SK-N-SH (cell line): ENCODE data around the gene ZNF511. TPM values are rescaled to one million over a fixed set of nuclear protein-coding genes. Genes with fewer than 3 reads are reported as not detected.

Source experiments
- CTCF ChIA-PET: fragments of 300-600, 350-600 bp; formaldehyde crosslinking; extraction: SDS; loops from one replicate; lab custom pipeline; 2021; lab: Yijun Ruan, JAX
- POLR2A ChIA-PET: fragments of 350-600 bp; sonication (Branson Sonifier 250); formaldehyde crosslinking; extraction: SDS; loops from one replicate; lab custom pipeline; 2020; ENCODE audit warnings: antibody characterized with exemption, inconsistent platforms; lab: Yijun Ruan, JAX
- DNase-seq: peaks from one replicate; pipeline ENCODE4 v3.0.0; 2012
- H2AFZ ChIP-seq: fragments of 200-600 bp; sonication (generic); 2 replicates; pipeline ENCODE4 v1.8.1; 2016; ENCODE audit warnings: antibody characterized with exemption, mild to moderate bottlenecking, low read depth
- H3F3A ChIP-seq: fragments of 200-600 bp; sonication (generic); replicated peaks from 2 replicates; pipeline ENCODE3; 2016; ENCODE audit warnings: antibody characterized with exemption, mild to moderate bottlenecking; ENCODE audit not compliant: insufficient read depth
- H3K27ac ChIP-seq, 2 experiments: fragments of 200-500 bp in 1 of 2; fragments of 200-600 bp in 1 of 2; sonication (Bioruptor generic) in 1 of 2; sonication (generic), shearing (Covaris generic) in 1 of 2; 2 replicates each; pipeline versions ENCODE4 v1.5.1 to v1.6.1; 2014 to 2016; ENCODE audit warnings: low read depth in 2 of 2, inconsistent platforms in 1 of 2, low read length in 1 of 2, mild to moderate bottlenecking in 1 of 2, mixed read lengths in 1 of 2
- H3K27me3 ChIP-seq: fragments of 200-600 bp; sonication (generic), shearing (Covaris generic); 2 replicates; pipeline ENCODE4 v1.6.1; 2016; ENCODE audit warnings: mixed run types; ENCODE audit not compliant: insufficient read depth
- H3K36me3 ChIP-seq, 2 experiments: fragments of 200-500 bp in 1 of 2; fragments of 200-600 bp in 1 of 2; sonication (Bioruptor generic) in 1 of 2; sonication (generic) in 1 of 2; replicated peaks in 1 of 2; 2 replicates each; pipeline versions ENCODE3 to v1.5.1; 2014 to 2016; ENCODE audit warnings: low read length in 1 of 2, mild to moderate bottlenecking in 1 of 2; ENCODE audit not compliant: insufficient read depth in 2 of 2, control insufficient read depth in 1 of 2
- H3K4me1 ChIP-seq, 2 experiments: fragments of 200-500 bp in 1 of 2; fragments of 200-600 bp in 1 of 2; sonication (Bioruptor generic) in 1 of 2; sonication (generic), shearing (Covaris generic) in 1 of 2; 2 replicates each; pipeline versions ENCODE4 v1.5.1 to v1.6.1; 2014 to 2016; ENCODE audit warnings: low read depth in 1 of 2, low read length in 1 of 2, mixed run types in 1 of 2; ENCODE audit not compliant: insufficient read depth in 2 of 2, control insufficient read depth in 1 of 2
- H3K4me2 ChIP-seq: fragments of 200-600 bp; sonication (generic), shearing (Covaris generic); 2 replicates; pipeline ENCODE4 v1.6.1; 2017; ENCODE audit warnings: mixed run types
- H3K4me3 ChIP-seq, 2 experiments: fragments of 200-500 bp in 1 of 2; fragments of 200-600 bp in 1 of 2; sonication (Bioruptor generic) in 1 of 2; sonication (generic), shearing (Covaris generic) in 1 of 2; 2 replicates each; pipeline versions ENCODE4 v1.5.1 to v1.8.1; 2014 to 2016; ENCODE audit warnings: low read depth in 2 of 2, inconsistent platforms in 1 of 2, low read length in 1 of 2, mild to moderate bottlenecking in 1 of 2, mixed read lengths in 1 of 2, moderate library complexity in 1 of 2
- H3K79me2 ChIP-seq: fragments of 200-600 bp; sonication (generic); 2 replicates; pipeline ENCODE4 v1.8.1; 2017; ENCODE audit warnings: mild to moderate bottlenecking; ENCODE audit not compliant: insufficient read depth
- H3K9ac ChIP-seq: fragments of 200-600 bp; sonication (generic); 2 replicates; pipeline ENCODE4 v1.6.1; 2017; ENCODE audit warnings: mixed run types
- H3K9me2 ChIP-seq: fragments of 200-600 bp; sonication (generic); 2 replicates; pipeline ENCODE4 v1.6.1; 2017; ENCODE audit warnings: mixed run types
- H3K9me3 ChIP-seq: fragments of 200-600 bp; sonication (generic); 2 replicates; pipeline ENCODE4 v1.6.1; 2017; ENCODE audit warnings: mixed run types, mild to moderate bottlenecking, moderate library complexity
- H4K20me1 ChIP-seq: fragments of 200-600 bp; sonication (generic); 2 replicates; pipeline ENCODE4 v1.6.1; 2017; ENCODE audit warnings: mild to moderate bottlenecking, mixed run types; ENCODE audit not compliant: insufficient read depth
- ELF1 ChIP-seq: IDR thresholded peaks from 2 replicates; pipeline ENCODE4 v1.4.0; 2012
- EZH2phosphoT487 ChIP-seq: fragments of 200-600 bp; sonication (generic); IDR thresholded peaks from 2 replicates; pipeline ENCODE4 v1.6.1; 2017; ENCODE audit warnings: low read depth, mixed run types, mild to moderate bottlenecking, antibody characterized with exemption, moderate library complexity, borderline replicate concordance
- FOSL2 ChIP-seq: IDR thresholded peaks from 2 replicates; pipeline ENCODE4 v1.4.0; 2012; ENCODE audit warnings: low read depth, mild to moderate bottlenecking, moderate library complexity, borderline replicate concordance
- FOXM1 ChIP-seq: IDR thresholded peaks from 2 replicates; pipeline ENCODE4 v1.4.0; 2012; ENCODE audit warnings: low read depth, mild to moderate bottlenecking
- IRF3 ChIP-seq: fragments of 150-350 bp; IDR thresholded peaks from 2 replicates; pipeline ENCODE4 v1.6.1; 2016; ENCODE audit warnings: mild to moderate bottlenecking, low read depth, low read length
- JUND ChIP-seq: IDR thresholded peaks from 2 replicates; pipeline ENCODE4 v1.4.0; 2012
- MAX ChIP-seq: IDR thresholded peaks from 2 replicates; pipeline ENCODE4 v1.4.0; 2012; ENCODE audit warnings: low read depth
- MEF2A ChIP-seq: IDR thresholded peaks from 2 replicates; pipeline ENCODE4 v1.4.0; 2012; ENCODE audit warnings: low read depth, borderline replicate concordance
- MXI1 ChIP-seq: IDR thresholded peaks from 2 replicates; pipeline ENCODE4 v1.6.1; 2012; ENCODE audit warnings: mild to moderate bottlenecking, low read depth, low read length, improper control_type of control experiment
- RAD21 ChIP-seq: IDR thresholded peaks from 2 replicates; pipeline ENCODE4 v1.6.1; 2012; ENCODE audit warnings: mild to moderate bottlenecking, low read length
- RCOR1 ChIP-seq: fragments of 150-350 bp; IDR thresholded peaks from 2 replicates; pipeline ENCODE4 v1.6.1; 2017; ENCODE audit warnings: antibody characterized with exemption, low read length
- RFX5 ChIP-seq: IDR thresholded peaks from 2 replicates; pipeline ENCODE4 v1.6.1; 2012; ENCODE audit warnings: mild to moderate bottlenecking, improper control_type of control experiment, low read length
- TCF12 ChIP-seq: IDR thresholded peaks from 2 replicates; pipeline ENCODE4 v1.4.0; 2012
- TEAD4 ChIP-seq: IDR thresholded peaks from 2 replicates; pipeline ENCODE4 v1.4.0; 2012; ENCODE audit warnings: mild to moderate bottlenecking, borderline replicate concordance; ENCODE audit not compliant: insufficient read depth
- USF1 ChIP-seq: IDR thresholded peaks from 2 replicates; pipeline ENCODE4 v1.4.0; 2012; ENCODE audit warnings: low read depth, borderline replicate concordance
- YY1 ChIP-seq: IDR thresholded peaks from 2 replicates; pipeline ENCODE4 v1.4.0; 2012; ENCODE audit warnings: low read depth, mild to moderate bottlenecking
- WGBS: methylation state at CpG from one replicate; pipeline ENCODE4 v1.1.6; 2017; ENCODE audit warnings: low lambda C conversion rate; 5-methylcytosine and 5-hydroxymethylcytosine counted together
- polyA plus RNA-seq, 3 experiments: library from polyadenylated mRNA; depleted of rRNA; stranded (reverse); fragments of >200 nt; gene quantifications; 2 replicates each; pipeline ENCODE4 v1.2.3, GENCODE V29; 2012
- TF ChIP-seq, protein P1 (sequence below): IDR thresholded peaks from 2 replicates; pipeline ENCODE4 v1.4.0; 2012; ENCODE audit warnings: low read depth, borderline replicate concordance
- TF ChIP-seq, protein P2 (sequence below): IDR thresholded peaks from 2 replicates; pipeline ENCODE4; 2012
- TF ChIP-seq, protein P3 (sequence below): fragments of 150-350 bp; IDR thresholded peaks from 2 replicates; pipeline ENCODE4 v1.6.1; 2017; ENCODE audit warnings: antibody characterized with exemption, low read length, low read depth, borderline replicate concordance

The ZNF511 gene
- polyA plus RNA-seq, 1 of the 3 experiments (the other 2 are of a cell fraction) = 62.3 TPM

GRCh38 chr10:133281084-133281483, 27.6 kb upstream of the ZNF511 start (continued):
- TF ChIP-seq YY1 = no peak
- no peak for TF ChIP-seq FOXM1

GRCh38 chr10:133281628-133282372, 26.9 kb upstream of the ZNF511 start:
- CTCF ChIA-PET = interaction anchor here (0.8 to 1.6 kb wide), 3 partner anchors 11 to 48 kb away, joined by 3 read pairs; no protein-coding TSS in a partner anchor
- Histone ChIP-seq H3K4me1 (no peaks in the 10 kb centered on the region), H3F3A (no peaks in the 10 kb centered on the region), H4K20me1 (no peaks in the 10 kb centered on the region), H3K9me2 (no peaks in the 10 kb centered on the region), H3K27ac (no peak overlapping the region), H3K36me3 (peaks cover 7 to 72% of the 10 kb centered on the region in 2 experiments), H3K4me2 (no peak overlapping the region), H3K27me3 (no peaks in the 10 kb centered on the region), H2AFZ (no peak overlapping the region), H3K4me3 (no peak overlapping the region), H3K9ac (no peak overlapping the region), H3K9me3 (no peaks in the 10 kb centered on the region), H3K79me2 (no peaks in the 10 kb centered on the region)
- no peak for DNase-seq
- POLR2A ChIA-PET = no interaction called here
- TF ChIP-seq, protein P1, sequence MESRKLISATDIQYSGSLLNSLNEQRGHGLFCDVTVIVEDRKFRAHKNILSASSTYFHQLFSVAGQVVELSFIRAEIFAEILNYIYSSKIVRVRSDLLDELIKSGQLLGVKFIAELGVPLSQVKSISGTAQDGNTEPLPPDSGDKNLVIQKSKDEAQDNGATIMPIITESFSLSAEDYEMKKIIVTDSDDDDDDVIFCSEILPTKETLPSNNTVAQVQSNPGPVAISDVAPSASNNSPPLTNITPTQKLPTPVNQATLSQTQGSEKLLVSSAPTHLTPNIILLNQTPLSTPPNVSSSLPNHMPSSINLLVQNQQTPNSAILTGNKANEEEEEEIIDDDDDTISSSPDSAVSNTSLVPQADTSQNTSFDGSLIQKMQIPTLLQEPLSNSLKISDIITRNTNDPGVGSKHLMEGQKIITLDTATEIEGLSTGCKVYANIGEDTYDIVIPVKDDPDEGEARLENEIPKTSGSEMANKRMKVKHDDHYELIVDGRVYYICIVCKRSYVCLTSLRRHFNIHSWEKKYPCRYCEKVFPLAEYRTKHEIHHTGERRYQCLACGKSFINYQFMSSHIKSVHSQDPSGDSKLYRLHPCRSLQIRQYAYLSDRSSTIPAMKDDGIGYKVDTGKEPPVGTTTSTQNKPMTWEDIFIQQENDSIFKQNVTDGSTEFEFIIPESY = no peak
- 95% methylated on average over 28 of the region's 38 CpGs for WGBS

DNA sequence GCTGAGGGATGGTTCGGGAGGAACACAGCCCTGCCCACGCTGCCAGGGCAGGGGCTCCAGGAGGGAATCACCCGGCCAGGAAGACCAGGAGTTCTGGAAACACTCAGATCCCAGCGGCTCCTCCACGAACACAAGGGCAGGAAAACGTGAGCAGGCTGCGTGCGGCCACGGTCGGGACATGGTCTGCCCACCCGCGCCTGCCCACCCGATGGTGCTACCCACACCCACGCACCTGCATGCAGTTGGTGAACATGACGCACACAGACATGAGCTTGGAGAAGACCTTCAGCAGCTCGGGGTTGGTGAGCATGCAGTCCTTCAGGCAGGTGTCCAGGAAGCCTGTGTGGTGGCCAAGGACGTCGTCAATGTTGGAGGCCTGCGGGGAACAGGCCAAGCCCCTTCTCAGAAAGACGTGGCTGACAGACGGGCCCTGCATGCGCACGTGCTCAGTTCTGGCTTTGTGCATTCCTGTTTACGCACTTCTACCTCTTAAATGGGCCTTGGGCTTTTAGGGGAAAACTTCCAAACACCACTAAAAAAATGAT, 25.8 kb upstream of the ZNF511 start:
- no peaks in the 10 kb centered on the region for H3F3A ChIP-seq
- WGBS = 96% methylated on average over 11 of the region's 24 CpGs
- DNase-seq = no peak
- H3K9ac ChIP-seq = no peak overlapping the region
- no peaks in the 10 kb centered on the region for H3K9me2 ChIP-seq
- H3K4me3 ChIP-seq = no peak overlapping the region
- H3K79me2 ChIP-seq = no peaks in the 10 kb centered on the region
- H3K27ac ChIP-seq = no peak overlapping the region
- CTCF ChIA-PET = no interaction called here
- no peaks in the 10 kb centered on the region for H3K27me3 ChIP-seq
- no peak overlapping the region for H3K4me2 ChIP-seq
- H3K4me1 ChIP-seq = no peaks in the 10 kb centered on the region
- H3K9me3 ChIP-seq = no peaks in the 10 kb centered on the region
- H4K20me1 ChIP-seq = no peaks in the 10 kb centered on the region
- H2AFZ ChIP-seq = no peak overlapping the region
- peaks cover 7 to 79% of the 10 kb centered on the region in 2 experiments for H3K36me3 ChIP-seq
- POLR2A ChIA-PET = no interaction called here
- no peak for TF ChIP-seq TCF12
- no peak for TF ChIP-seq YY1
- TF ChIP-seq ELF1 = no peak
- no peak for TF ChIP-seq FOSL2
- no peak for TF ChIP-seq MEF2A
- TF ChIP-seq RFX5 = no peak
- no peak for TF ChIP-seq MAX
- no peak for TF ChIP-seq FOXM1
- no peak for TF ChIP-seq USF1
- TF ChIP-seq, protein P2, sequence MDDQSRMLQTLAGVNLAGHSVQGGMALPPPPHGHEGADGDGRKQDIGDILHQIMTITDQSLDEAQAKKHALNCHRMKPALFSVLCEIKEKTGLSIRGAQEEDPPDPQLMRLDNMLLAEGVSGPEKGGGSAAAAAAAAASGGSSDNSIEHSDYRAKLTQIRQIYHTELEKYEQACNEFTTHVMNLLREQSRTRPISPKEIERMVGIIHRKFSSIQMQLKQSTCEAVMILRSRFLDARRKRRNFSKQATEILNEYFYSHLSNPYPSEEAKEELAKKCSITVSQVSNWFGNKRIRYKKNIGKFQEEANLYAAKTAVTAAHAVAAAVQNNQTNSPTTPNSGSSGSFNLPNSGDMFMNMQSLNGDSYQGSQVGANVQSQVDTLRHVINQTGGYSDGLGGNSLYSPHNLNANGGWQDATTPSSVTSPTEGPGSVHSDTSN = no peak
- no peak for TF ChIP-seq JUND
- TF ChIP-seq EZH2phosphoT487 = no peak
- no peak for TF ChIP-seq RAD21
- no peak for TF ChIP-seq IRF3
- no peak for TF ChIP-seq RCOR1
- no peak for TF ChIP-seq TEAD4
- TF ChIP-seq, protein P3, sequence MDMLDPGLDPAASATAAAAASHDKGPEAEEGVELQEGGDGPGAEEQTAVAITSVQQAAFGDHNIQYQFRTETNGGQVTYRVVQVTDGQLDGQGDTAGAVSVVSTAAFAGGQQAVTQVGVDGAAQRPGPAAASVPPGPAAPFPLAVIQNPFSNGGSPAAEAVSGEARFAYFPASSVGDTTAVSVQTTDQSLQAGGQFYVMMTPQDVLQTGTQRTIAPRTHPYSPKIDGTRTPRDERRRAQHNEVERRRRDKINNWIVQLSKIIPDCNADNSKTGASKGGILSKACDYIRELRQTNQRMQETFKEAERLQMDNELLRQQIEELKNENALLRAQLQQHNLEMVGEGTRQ = no peak
- TF ChIP-seq MXI1 = no peak
